GM21786 (cell line): ENCODE measurements around the gene SSBP4.

Experiments used
- ATAC-seq: cut with Tn5 transposase; IDR thresholded peaks from one replicate; pipeline ENCODE4 v1.9.1; 2021; ENCODE audit not compliant: unreplicated experiment

The SSBP4 gene

GRCh38 chr19:18464646-18465045 lies 45.4 kb downstream of the SSBP4 start:
- ATAC-seq: no peak

- no peak for ATAC-seq
Measured at GRCh38 chr19:18465214-18465963, 46.2 kb downstream of the SSBP4 start.

GRCh38 chr19:18465964-18466339 lies 46.8 kb downstream of the SSBP4 start:
- ATAC-seq: no peak

GRCh38 chr19:18466354-18466753 lies 47.2 kb downstream of the SSBP4 start:
- ATAC-seq: no peak

- no peak for ATAC-seq
Measured at GRCh38 chr19:18467978-18468377, 48.8 kb downstream of the SSBP4 start.

GRCh38 chr19:18468517-18468916 lies 49.3 kb downstream of the SSBP4 start:
- no peak for ATAC-seq

GRCh38 chr19:18469069-18469846 lies 50.1 kb downstream of the SSBP4 start:
- ATAC-seq: no peak

- ATAC-seq: no peak
Measured at GRCh38 chr19:18470787-18471186, 51.6 kb downstream of the SSBP4 start.

- no peak for ATAC-seq
Measured at GRCh38 chr19:18473003-18473705, 54.0 kb downstream of the SSBP4 start.

GRCh38 chr19:18473706-18474087 lies 54.5 kb downstream of the SSBP4 start:
- ATAC-seq: no peak

- ATAC-seq: no peak
Measured at GRCh38 chr19:18474366-18474887, 55.2 kb downstream of the SSBP4 start.

- ATAC-seq: no peak
Measured at GRCh38 chr19:18475004-18475453, 55.8 kb downstream of the SSBP4 start.

GRCh38 chr19:18475762-18476331 lies 56.6 kb downstream of the SSBP4 start:
- ATAC-seq: no peak

- ATAC-seq: no peak
Measured at GRCh38 chr19:18476507-18477041, 57.4 kb downstream of the SSBP4 start.

GRCh38 chr19:18477042-18477779 lies 58.0 kb downstream of the SSBP4 start:
- ATAC-seq: no peak

GRCh38 chr19:18477974-18478373 lies 58.8 kb downstream of the SSBP4 start:
- no peak for ATAC-seq

GRCh38 chr19:18478545-18479311 lies 59.5 kb downstream of the SSBP4 start:
- ATAC-seq: peak; percentile 90

GRCh38 chr19:18480006-18480691 lies 61.0 kb downstream of the SSBP4 start:
- ATAC-seq: no peak
